ENCODE data around the gene TRIM10.

- no peak for TF ChIP-seq CTCF (conservative IDR thresholded peaks at IDR 0.05; ENCODE audit: low read length)
- no peak for TF ChIP-seq EZH2phosphoT487 (IDR thresholded peaks at IDR 0.05; ENCODE audit: borderline replicate concordance)
Measured at GRCh38 chr6:30122515-30122914, 38.5 kb downstream of the TRIM10 start.
